NCI-H128 (cell line): Measurements from ENCODE around the gene ETV7.

Source experiments
- DNase-seq: peaks from one replicate; lab custom pipeline; 2025; ENCODE audit not compliant: unreplicated experiment; lab: John Stamatoyannopoulos, UW

Gene ETV7

DNA sequence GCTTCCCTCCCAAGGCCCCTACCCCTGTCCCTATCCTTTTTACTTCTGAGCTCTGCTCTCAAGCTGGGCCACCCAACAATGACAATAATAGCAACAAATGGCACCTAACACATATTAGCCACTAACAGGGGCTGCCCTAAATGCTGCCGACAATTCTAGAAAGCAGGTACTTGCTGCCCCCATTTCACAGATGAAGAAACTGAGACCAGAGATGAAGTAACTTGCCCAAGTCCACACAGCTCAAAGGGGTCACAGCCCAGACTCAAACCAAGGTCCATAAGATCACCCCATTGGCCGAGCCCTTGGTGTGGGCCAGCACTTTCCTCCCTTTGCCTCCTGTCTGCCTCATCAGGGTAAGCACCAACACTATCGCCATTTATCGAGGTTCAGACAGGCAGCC is 62.8 kb downstream of the ETV7 start:
- no peak for DNase-seq

GRCh38 chr6:36324191-36324590 is 63.3 kb downstream of the ETV7 start:
- DNase-seq: no peak

DNA sequence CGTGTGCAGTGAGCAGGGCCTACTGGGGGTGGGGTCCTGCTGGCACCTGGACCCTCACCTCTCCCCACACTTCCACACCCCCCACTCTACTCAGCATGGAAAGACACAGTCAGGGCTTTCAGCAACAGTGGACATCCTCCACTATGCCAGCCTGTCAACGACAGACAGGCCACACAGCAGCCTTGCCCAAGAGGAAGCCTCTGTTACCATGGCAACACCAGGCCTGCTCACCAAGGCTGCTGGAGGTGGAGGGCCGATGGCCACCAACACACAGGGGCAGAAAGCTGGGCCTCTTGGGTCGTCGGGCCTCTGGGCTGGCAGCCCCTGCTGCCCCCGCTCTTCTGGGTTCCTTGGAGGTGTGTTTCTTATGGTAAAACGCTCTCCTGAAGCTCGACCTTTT is 64.4 kb downstream of the ETV7 start:
- DNase-seq: no peak

DNA sequence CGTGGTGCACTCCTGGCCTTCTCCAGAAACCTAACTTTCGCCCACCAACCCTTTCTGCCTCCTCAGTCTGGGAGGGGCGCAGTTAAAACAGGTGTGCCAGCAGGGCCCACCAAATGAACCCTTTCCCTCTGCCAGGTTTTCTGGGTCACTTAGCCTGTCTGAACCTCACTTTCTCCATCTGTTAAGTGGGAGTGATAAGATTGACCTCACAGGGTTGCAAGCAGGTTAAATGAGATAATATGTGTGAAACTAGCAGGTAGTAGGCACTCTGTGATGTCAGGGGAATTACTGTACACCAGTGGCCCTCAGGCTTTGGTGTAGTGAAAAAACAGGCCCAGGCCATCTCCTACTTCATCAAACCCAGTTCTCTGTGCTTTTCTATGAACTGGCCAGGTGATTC is 64.9 kb downstream of the ETV7 start:
- no peak for DNase-seq

GRCh38 chr6:36320475-36320874 is 67.0 kb downstream of the ETV7 start:
- no peak for DNase-seq

- DNase-seq: no peak
These were observed 67.6 kb downstream of the ETV7 start for GRCh38 chr6:36319821-36320220.

- DNase-seq: no peak
These were observed 68.1 kb downstream of the ETV7 start for GRCh38 chr6:36319436-36319762.

- no peak for DNase-seq
These were observed 68.6 kb downstream of the ETV7 start for GRCh38 chr6:36318690-36319435.

- DNase-seq: no peak
These were observed 69.8 kb downstream of the ETV7 start for GRCh38 chr6:36317623-36318022.
